LNCaP clone FGC (cell line): Measurements from ENCODE around the gene CEP250.
"Not testable (repeated sequence)": the region's sequence is repeated elsewhere in the genome, so short reads cannot be mapped to it uniquely, and the experiment has no call there.

Experiments used
- DNase-seq: peaks from one replicate; pipeline ENCODE4 v3.0.0-alpha.2; 2011; ENCODE audit warnings: low read depth
- H3K4me3 ChIP-seq: 2 replicates; pipeline ENCODE4 v1.5.1; 2011; ENCODE audit warnings: mild to moderate bottlenecking, low read depth, low read length, control low read depth
- TF ChIP-seq, protein P1 (sequence below): IDR thresholded peaks from 2 replicates; pipeline ENCODE4 v1.5.1; 2012; ENCODE audit warnings: mild to moderate bottlenecking; ENCODE audit not compliant: control insufficient read depth, insufficient read depth; ENCODE audit errors: extremely low read depth

CEP250 gene

DNA sequence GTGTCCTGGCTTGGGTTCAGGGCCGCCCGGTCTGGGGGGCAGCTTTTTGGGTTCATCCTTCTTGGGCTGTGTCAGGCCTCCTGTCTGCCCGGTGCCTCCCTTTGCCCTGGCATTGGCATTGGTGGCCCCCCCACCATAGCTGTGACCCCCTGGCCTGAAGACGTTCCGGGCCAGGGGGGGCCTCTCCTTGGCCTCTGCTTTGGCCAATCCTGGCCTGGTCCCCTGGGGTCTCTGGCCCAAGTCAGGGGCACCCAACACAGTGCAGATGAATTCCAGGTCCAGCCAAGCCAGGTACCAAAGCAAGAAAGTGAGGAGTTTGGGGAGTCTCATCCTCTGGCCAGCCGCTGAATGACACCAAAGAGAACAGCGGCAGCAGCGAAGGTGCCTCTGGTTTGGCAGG lies 17.8 kb upstream of the CEP250 start:
- no peak overlapping the region for H3K4me3 ChIP-seq
- TF ChIP-seq, protein P1, sequence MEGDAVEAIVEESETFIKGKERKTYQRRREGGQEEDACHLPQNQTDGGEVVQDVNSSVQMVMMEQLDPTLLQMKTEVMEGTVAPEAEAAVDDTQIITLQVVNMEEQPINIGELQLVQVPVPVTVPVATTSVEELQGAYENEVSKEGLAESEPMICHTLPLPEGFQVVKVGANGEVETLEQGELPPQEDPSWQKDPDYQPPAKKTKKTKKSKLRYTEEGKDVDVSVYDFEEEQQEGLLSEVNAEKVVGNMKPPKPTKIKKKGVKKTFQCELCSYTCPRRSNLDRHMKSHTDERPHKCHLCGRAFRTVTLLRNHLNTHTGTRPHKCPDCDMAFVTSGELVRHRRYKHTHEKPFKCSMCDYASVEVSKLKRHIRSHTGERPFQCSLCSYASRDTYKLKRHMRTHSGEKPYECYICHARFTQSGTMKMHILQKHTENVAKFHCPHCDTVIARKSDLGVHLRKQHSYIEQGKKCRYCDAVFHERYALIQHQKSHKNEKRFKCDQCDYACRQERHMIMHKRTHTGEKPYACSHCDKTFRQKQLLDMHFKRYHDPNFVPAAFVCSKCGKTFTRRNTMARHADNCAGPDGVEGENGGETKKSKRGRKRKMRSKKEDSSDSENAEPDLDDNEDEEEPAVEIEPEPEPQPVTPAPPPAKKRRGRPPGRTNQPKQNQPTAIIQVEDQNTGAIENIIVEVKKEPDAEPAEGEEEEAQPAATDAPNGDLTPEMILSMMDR, result no peak

GRCh38 chr20:35443003-35443402 lies 12.4 kb upstream of the CEP250 start:
- no peak overlapping the region for H3K4me3 ChIP-seq
- TF ChIP-seq, protein P1, result no peak
- DNase-seq, result no peak

More for the DNA sequence above, 17.8 kb upstream of the CEP250 start:
- no peak for DNase-seq

- no peak for DNase-seq
- no peak overlapping the region for H3K4me3 ChIP-seq
- TF ChIP-seq, protein P1, result no peak
Observed at GRCh38 chr20:35444226-35444625, 11.2 kb upstream of the CEP250 start.

- no peak for DNase-seq
- TF ChIP-seq, protein P1, result no peak
- no peak overlapping the region for H3K4me3 ChIP-seq
Observed at GRCh38 chr20:35446356-35447078, 8.9 kb upstream of the CEP250 start.

GRCh38 chr20:35447082-35447789 lies 8.2 kb upstream of the CEP250 start:
- H3K4me3 ChIP-seq, result no peak overlapping the region
- peak; percentile 41 for DNase-seq
- TF ChIP-seq, protein P1, result peak; percentile 71

DNA sequence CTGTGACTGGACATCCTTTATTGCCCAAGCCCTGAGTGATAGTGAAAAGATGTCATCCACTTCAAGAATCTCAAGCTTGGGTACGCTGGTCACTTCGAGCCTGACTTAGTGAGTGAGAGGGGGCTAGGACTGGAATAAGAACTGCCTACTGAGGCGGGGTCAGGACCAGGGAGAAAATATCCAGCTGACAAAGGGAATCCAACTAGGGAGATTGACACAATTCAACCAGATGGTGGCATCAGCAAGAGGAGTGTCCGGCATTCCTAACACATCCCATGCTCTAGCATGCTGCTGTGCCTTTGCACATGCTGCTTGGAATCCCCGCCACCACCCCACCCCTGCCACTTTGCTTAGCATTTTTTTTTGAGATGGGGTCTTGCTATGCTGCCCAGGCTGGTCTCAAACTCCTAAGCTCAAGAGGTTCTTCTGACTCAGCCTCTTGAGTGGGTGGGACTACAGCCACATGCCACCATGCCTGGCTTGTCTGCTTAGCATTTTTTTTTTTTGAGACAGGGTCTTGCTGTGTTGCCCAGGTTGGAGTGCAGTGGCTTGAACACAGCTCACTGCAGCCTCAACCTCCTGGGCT lies 6.5 kb upstream of the CEP250 start:
- H3K4me3 ChIP-seq, result no peak overlapping the region
- TF ChIP-seq, protein P1, result no peak
- DNase-seq, result no peak

DNA sequence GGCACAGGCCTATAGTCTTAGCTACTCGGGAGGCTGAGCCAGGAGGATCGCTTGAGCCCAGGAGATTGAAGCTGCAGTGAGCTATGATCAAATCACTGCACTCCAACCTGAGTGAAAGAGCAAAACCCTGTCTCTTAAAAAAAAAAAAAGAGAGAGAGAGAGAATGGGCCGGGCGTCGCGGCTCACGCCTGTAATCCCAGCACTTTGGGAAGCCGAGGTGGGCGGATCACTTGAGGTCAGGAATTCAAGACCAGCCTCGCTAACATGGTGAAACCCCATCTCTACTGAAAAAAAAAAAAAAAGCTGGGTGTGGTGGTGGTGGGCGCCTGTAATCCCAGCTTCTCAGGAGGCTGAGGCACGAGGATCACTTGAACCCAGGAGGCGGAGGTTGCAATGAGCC lies 5.5 kb upstream of the CEP250 start:
- not testable (repeated sequence) for H3K4me3 ChIP-seq, DNase-seq
